Omental fat pad (tissue), 4 donors: Measurements from ENCODE around the gene CISD3. TPM values are rescaled to one million over a fixed set of nuclear protein-coding genes. Genes with fewer than 3 reads are reported as not detected.

Experiments
- ATAC-seq: fragments of 150-250 bp; one replicate; pipeline ENCODE4 v1.9.1; 2016; ENCODE audit warnings: mild to moderate bottlenecking, moderate library complexity; ENCODE audit not compliant: low FRiP score
- DNase-seq: peaks from one replicate; pipeline ENCODE4 v3.0.0-alpha.2; 2019; ENCODE audit warnings: low spot score
- total RNA-seq, 4 donors: library from RNA; depleted of rRNA; stranded (reverse); fragments of >200 nt; gene quantifications; one replicate each; pipeline ENCODE4 v1.1.0, GENCODE V29; 2016
- TF ChIP-seq, protein P1 (sequence below), 3 donors: fragments of 450-650 bp; IDR thresholded peaks; one replicate each; pipeline ENCODE4 v1.5.1; 2016 to 2017; ENCODE audit warnings: antibody characterized with exemption in 3 of 3, mild to moderate bottlenecking in 3 of 3, moderate library complexity in 2 of 3

Gene CISD3
- total RNA-seq, 4 donors from 2014 or later: 7.6 to 25.5 (median 15.7) TPM

DNA sequence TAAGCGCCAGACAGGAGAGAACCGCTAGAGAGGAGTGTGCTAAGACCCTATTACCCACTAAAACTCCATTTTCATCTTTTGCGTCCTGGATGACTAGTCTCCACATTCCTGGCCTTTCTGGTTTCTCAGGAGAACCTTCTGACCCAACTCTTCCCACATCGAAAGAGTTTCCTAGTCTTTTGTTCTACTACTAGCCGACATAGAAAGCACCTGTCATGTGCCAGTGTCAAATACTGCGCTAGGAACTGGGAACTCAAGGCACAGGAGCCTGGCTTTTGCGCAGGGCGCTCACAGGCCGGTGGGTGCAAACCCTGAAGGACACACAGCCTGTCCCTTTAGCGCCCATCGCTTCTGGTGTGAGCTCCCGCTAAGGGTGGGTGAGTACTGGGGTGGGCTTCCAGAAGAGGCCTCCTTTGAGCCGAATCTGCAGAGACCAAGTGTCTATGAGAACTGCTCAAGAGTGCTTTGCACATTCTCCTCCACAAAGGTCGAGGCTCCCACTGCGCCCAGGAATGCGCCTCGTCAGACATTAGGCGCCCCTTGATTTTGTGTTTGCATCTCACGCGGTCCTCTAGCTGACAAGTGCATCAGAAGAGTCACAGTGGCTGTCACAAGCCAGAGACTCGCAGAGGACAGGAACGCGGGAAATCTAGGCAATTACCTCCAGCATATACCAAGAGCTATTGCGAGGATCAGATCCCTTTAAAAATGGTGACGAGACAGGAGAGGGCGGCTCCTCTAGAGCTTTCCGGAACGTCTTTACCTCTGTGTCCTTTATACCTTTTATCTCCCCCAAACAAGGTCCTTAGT is 20.4 kb downstream of the CISD3 start:
- TF ChIP-seq, protein P1, sequence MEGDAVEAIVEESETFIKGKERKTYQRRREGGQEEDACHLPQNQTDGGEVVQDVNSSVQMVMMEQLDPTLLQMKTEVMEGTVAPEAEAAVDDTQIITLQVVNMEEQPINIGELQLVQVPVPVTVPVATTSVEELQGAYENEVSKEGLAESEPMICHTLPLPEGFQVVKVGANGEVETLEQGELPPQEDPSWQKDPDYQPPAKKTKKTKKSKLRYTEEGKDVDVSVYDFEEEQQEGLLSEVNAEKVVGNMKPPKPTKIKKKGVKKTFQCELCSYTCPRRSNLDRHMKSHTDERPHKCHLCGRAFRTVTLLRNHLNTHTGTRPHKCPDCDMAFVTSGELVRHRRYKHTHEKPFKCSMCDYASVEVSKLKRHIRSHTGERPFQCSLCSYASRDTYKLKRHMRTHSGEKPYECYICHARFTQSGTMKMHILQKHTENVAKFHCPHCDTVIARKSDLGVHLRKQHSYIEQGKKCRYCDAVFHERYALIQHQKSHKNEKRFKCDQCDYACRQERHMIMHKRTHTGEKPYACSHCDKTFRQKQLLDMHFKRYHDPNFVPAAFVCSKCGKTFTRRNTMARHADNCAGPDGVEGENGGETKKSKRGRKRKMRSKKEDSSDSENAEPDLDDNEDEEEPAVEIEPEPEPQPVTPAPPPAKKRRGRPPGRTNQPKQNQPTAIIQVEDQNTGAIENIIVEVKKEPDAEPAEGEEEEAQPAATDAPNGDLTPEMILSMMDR (IDR thresholded peaks at IDR 0.05): no peak

DNA sequence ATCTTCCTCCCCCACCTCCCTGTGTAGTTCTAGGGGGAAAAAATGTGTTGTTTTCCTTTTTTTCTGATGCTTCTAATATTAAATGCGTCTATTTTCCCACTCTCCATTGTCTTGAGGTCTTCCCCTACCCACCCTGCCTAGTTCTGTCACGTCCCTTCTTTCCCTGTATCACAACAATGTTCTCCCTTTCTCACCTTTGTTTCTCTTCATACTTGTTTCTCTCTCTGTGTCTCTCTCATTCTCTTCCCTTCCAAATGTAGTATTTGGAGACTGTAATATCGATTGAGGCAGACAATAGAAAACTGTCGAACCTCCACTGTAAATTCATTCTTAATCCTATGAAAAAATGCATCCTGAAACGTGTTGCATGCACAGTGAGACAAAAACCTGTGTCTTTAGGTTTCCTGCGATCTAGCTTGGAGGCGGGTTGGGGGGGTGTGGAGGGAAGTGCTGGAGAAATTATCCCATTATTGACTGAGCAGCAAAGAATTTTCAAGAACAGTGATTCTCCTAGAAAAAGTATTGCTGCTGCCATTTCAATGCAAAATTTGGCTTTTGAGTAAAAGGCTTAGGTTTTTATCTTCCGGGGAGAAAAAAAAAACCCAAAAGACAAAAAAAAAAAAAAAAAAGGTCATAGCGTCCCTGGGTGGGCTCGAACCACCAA is 21.1 kb downstream of the CISD3 start:
- no peak for DNase-seq

More for the DNA sequence above, 20.4 kb downstream of the CISD3 start:
- no peak for ATAC-seq
- no peak for DNase-seq

DNA sequence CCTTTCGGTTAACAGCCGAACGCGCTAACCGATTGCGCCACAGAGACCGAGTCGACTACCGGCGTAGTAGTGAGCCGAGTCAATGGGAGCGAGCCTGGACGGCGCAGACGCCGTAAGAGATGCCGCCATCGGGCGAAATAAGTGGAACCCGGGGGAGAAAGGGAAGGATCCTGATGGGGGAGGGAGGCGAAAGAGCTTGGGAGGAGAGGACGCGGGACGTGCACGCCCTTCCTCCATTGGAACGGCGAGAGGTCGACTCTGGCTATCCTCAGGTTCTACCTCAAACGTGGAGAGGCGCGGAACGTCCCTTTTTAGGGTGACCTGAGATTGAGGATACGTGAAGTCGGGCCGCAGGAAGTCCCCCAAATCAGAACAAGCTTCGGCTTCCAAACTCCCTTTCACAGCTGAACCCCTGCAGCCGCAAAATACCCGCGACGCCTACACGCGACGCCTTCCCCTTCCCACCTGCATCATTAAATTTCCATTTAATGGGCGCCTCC is 21.7 kb downstream of the CISD3 start:
- DNase-seq: peak; percentile 82
- TF ChIP-seq, protein P1 (IDR thresholded peaks at IDR 0.05): no peak
- ATAC-seq: peak; percentile 45

More for the DNA sequence above, 21.1 kb downstream of the CISD3 start:
- ATAC-seq: no peak
- TF ChIP-seq, protein P1 (IDR thresholded peaks at IDR 0.05): no peak

DNA sequence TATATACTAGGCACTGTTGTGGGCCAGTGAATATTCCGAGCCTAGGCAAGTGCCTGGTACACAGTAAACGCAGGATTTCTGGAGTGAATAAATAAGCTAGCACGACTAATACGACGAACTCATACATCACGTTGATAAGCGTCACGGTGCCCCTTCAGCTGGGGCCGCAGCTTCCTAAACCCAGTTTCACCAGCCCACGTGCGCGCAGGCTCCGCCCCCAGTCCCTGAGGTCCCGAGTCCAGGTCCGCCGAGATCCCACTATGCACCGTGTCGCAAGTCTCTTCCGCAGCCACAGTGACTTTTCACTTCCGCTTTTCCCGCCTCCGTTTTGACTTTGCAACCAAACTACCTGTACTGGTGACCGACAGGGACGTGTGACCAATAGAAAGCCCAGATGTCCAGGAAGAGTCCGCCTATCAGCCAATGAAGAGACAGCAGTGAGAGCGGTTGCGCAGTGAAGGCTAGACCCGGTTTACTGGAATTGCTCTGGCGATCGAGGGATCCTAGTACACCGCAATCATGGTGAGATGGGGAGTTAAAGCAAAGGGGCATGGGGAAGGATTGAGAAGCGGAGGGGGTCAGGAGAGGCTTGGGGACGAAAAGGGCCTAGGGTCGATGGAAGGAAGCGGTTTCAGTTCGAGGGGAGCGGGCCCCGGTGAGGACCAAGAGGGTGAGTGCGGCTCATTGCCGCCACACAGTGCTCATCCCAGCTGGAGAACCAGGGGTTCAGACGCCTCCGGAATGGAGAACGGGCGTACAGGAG is 22.3 kb downstream of the CISD3 start, which contains the start of gene PSMB3:
Gene PSMB3, plus strand, starts transcription at position 434 of the 763 bp plus-strand sequence. Its CDS starts 86 bp downstream, at position 520.
- ATAC-seq: peak; percentile 81
- TF ChIP-seq, protein P1 (IDR thresholded peaks at IDR 0.05): no peak

DNA sequence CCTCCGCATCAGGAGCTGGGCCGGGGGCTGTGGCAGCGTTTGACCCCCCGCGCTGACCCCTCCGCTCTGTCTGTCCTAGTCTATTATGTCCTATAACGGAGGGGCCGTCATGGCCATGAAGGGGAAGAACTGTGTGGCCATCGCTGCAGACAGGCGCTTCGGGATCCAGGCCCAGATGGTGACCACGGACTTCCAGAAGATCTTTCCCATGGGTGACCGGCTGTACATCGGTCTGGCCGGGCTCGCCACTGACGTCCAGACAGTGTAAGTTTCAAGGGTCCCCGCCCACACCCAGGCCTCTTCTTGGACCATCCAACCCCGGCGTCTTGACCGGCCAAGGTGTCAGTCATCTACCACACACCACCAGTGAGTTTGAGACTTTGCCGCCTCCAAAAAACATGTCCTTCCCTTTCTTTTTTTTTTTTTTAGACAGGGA is 22.9 kb downstream of the CISD3 start:
- ATAC-seq (no peak), DNase-seq (no peak)

More for the DNA sequence above, 22.3 kb downstream of the CISD3 start, which contains the start of gene PSMB3:
- peak; percentile 90 for DNase-seq

GRCh38 chr17:38761612-38762011 is 31.5 kb downstream of the CISD3 start:
- TF ChIP-seq, protein P1 (IDR thresholded peaks at IDR 0.05): no peak
- no peak for DNase-seq
- ATAC-seq: no peak

More for the DNA sequence above, 22.9 kb downstream of the CISD3 start:
- TF ChIP-seq, protein P1 (IDR thresholded peaks at IDR 0.05): no peak
